Measurements from ENCODE around the gene MEIS2. TPM values are rescaled to one million over a fixed set of nuclear protein-coding genes. Genes with fewer than 3 reads are reported as not detected.

Gene MEIS2
- total RNA-seq, 2 donors from 2014 or later: 7.1 to 9.7 TPM

DNA sequence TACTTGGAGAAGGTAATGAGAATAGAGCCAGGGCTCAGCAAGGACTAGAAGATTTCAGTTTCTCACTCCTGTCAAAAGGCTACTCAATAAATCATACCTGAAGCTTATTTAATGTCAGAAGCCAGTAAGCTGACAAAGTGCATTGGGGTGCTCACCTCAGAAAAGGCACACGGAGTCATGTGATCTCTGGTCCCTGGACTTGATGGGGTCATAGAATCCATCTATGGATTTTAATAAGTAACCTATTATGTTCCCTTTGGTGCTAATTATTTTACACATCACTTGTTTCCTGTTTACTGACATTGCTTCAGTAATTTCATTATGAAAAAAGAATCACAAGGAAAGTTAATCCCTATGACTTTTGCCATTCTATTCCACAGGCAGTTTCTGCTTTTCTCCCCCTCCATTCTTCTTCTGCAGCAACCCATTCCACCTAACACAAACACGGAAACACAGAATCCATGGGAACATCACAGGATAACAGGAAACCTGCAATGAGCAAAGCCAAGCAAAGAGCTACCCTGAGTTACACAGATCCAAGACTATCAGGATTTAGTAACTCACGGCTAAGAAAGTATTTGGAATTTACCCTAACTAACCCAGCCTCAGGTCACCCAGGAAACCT, 159.6 kb downstream of the MEIS2 start:
- Mint-ChIP-seq H3K4me1 (peaks cover 48% of the 10 kb centered on the region), H3K4me3 (no peak overlapping the region)

GRCh38 chr15:36940219-36940618, 160.1 kb downstream of the MEIS2 start:
- H3K4me3 ChIP-seq (ENCODE audit: low read length): no peak overlapping the region
- DNase-seq: no peak
- H3K27me3 ChIP-seq (ENCODE audit: control insufficient read depth, insufficient read depth, low read length, poor library complexity, severe bottlenecking): peaks cover 72% of the 10 kb centered on the region
- H3K9ac ChIP-seq (ENCODE audit: extremely low read depth, low read length, poor library complexity, severe bottlenecking): no peak overlapping the region
- no peaks in the 10 kb centered on the region for H3K9me3 Mint-ChIP-seq
- no peaks in the 10 kb centered on the region for H3K36me3 ChIP-seq (ENCODE audit: control insufficient read depth, insufficient read depth, low read length)
- no peak overlapping the region for H3K27ac ChIP-seq (ENCODE audit: low read depth, low read length)
- H3K36me3 Mint-ChIP-seq (ENCODE audit: low read depth): no peaks in the 10 kb centered on the region
- no peak for TF ChIP-seq CTCF (conservative IDR thresholded peaks at IDR 0.05)
- no peaks in the 10 kb centered on the region for H3K9me3 ChIP-seq (ENCODE audit: control insufficient read depth, low read length)
- no peak overlapping the region for H3K27ac Mint-ChIP-seq
- H3K4me3 Mint-ChIP-seq: no peak overlapping the region
- 96% methylated on average over 2 of the region's 3 CpGs; no CpG with 5 or more reads in 1 of the 2 experiments for WGBS, 2 experiments (ENCODE audit: insufficient coverage in 1 of 2, insufficient read length in 1 of 2)
- peaks cover 43% of the 10 kb centered on the region for H3K4me1 Mint-ChIP-seq
- peaks cover 7% of the 10 kb centered on the region for H3K4me1 ChIP-seq (ENCODE audit: control insufficient read depth, insufficient read depth, low read length)
- H3K27me3 Mint-ChIP-seq (ENCODE audit: insufficient read depth): peaks cover 52% of the 10 kb centered on the region

More for the DNA sequence above, 159.6 kb downstream of the MEIS2 start:
- Mint-ChIP-seq H3K27ac (no peak overlapping the region), H3K27me3 (ENCODE audit: insufficient read depth) (peaks cover 52% of the 10 kb centered on the region), H3K36me3 (ENCODE audit: low read depth) (no peaks in the 10 kb centered on the region), H3K9me3 (no peaks in the 10 kb centered on the region)
- TF ChIP-seq CTCF (conservative IDR thresholded peaks at IDR 0.05): no peak
- Histone ChIP-seq H3K27me3 (ENCODE audit: control insufficient read depth, insufficient read depth, low read length, poor library complexity, severe bottlenecking) (peaks cover 73% of the 10 kb centered on the region), H3K4me1 (ENCODE audit: control insufficient read depth, insufficient read depth, low read length) (peaks cover 7% of the 10 kb centered on the region), H3K27ac (ENCODE audit: low read depth, low read length) (no peak overlapping the region), H3K9me3 (ENCODE audit: control insufficient read depth, low read length) (no peaks in the 10 kb centered on the region), H3K9ac (ENCODE audit: extremely low read depth, low read length, poor library complexity, severe bottlenecking) (no peak overlapping the region), H3K4me3 (ENCODE audit: low read length) (no peak overlapping the region), H3K36me3 (ENCODE audit: control insufficient read depth, insufficient read depth, low read length) (no peaks in the 10 kb centered on the region)
- DNase-seq: no peak
- WGBS, 2 experiments (ENCODE audit: insufficient coverage in 1 of 2, insufficient read length in 1 of 2): 89 to 100% methylated on average over 2 to 3 of the region's 3 CpGs

DNA sequence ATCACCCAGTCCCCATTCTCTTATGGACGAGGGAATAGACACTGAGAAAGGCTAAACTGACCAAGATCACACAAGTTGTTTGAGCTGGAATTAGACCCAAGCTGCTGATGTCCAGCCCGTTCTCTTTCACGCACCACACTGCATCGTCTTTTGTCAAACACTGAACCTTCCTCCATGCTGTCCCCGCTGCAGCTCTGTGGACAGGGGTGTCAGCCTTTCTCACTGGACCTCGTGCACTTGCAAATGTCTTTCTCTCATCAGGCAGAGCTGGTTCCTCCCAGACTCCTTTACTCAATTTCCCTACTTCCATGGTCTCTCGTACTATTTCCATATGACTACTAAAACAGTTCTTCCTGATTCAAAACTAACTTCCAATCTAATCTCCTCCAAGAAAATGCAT, 161.6 kb downstream of the MEIS2 start:
- Histone ChIP-seq H3K4me3 (ENCODE audit: low read length) (no peak overlapping the region), H3K9me3 (ENCODE audit: control insufficient read depth, low read length) (no peaks in the 10 kb centered on the region), H3K9ac (ENCODE audit: extremely low read depth, low read length, poor library complexity, severe bottlenecking) (no peak overlapping the region), H3K27ac (ENCODE audit: low read depth, low read length) (no peak overlapping the region), H3K27me3 (ENCODE audit: control insufficient read depth, insufficient read depth, low read length, poor library complexity, severe bottlenecking) (peaks cover 67% of the 10 kb centered on the region), H3K4me1 (ENCODE audit: control insufficient read depth, insufficient read depth, low read length) (peaks cover 2% of the 10 kb centered on the region), H3K36me3 (ENCODE audit: control insufficient read depth, insufficient read depth, low read length) (no peaks in the 10 kb centered on the region)
- WGBS, 2 experiments (ENCODE audit: insufficient coverage in 1 of 2, insufficient read length in 1 of 2): 92 to 94% methylated on average over 7 of the region's 7 CpGs
- no peak for TF ChIP-seq CTCF (conservative IDR thresholded peaks at IDR 0.05)
- DNase-seq: no peak
- no peaks in the 10 kb centered on the region for H3K9me3 Mint-ChIP-seq
- H3K4me1 Mint-ChIP-seq: peaks cover 29% of the 10 kb centered on the region
- H3K27ac Mint-ChIP-seq: no peak overlapping the region
- peaks cover 49% of the 10 kb centered on the region for H3K27me3 Mint-ChIP-seq (ENCODE audit: insufficient read depth)
- H3K4me3 Mint-ChIP-seq: no peak overlapping the region
- H3K36me3 Mint-ChIP-seq (ENCODE audit: low read depth): no peaks in the 10 kb centered on the region
